HG03175 (cell line): ENCODE data around the gene ADAM12.

Experiments used
- ATAC-seq: cut with Tn5 transposase; IDR thresholded peaks from one replicate; pipeline ENCODE4 v1.9.1; 2021; ENCODE audit warnings: mild to moderate bottlenecking, moderate library complexity; ENCODE audit not compliant: unreplicated experiment

Gene ADAM12

GRCh38 chr10:126242397-126243260, 145.6 kb downstream of the ADAM12 start:
- ATAC-seq: no peak

GRCh38 chr10:126240483-126240882, 147.8 kb downstream of the ADAM12 start:
- no peak for ATAC-seq

GRCh38 chr10:126239844-126240243, 148.4 kb downstream of the ADAM12 start:
- no peak for ATAC-seq

GRCh38 chr10:126235979-126236851, 152.1 kb downstream of the ADAM12 start:
- ATAC-seq: no peak

GRCh38 chr10:126235091-126235978, 152.9 kb downstream of the ADAM12 start:
- ATAC-seq: no peak

GRCh38 chr10:126234630-126235029, 153.6 kb downstream of the ADAM12 start:
- ATAC-seq: no peak

- ATAC-seq: no peak
Observed at GRCh38 chr10:126233182-126234148, 154.8 kb downstream of the ADAM12 start.

GRCh38 chr10:126230587-126230986, 157.7 kb downstream of the ADAM12 start:
- ATAC-seq: no peak

- no peak for ATAC-seq
Observed at GRCh38 chr10:126229686-126230085, 158.6 kb downstream of the ADAM12 start.

GRCh38 chr10:126227762-126228134, 160.5 kb downstream of the ADAM12 start:
- no peak for ATAC-seq

- ATAC-seq: no peak
Observed at GRCh38 chr10:126226988-126227761, 161.1 kb downstream of the ADAM12 start.

GRCh38 chr10:126226205-126226604, 162.1 kb downstream of the ADAM12 start:
- ATAC-seq: no peak

GRCh38 chr10:126225672-126226008, 162.6 kb downstream of the ADAM12 start:
- no peak for ATAC-seq

- ATAC-seq: no peak
Observed at GRCh38 chr10:126224967-126225671, 163.2 kb downstream of the ADAM12 start.

GRCh38 chr10:126223512-126224067, 164.7 kb downstream of the ADAM12 start:
- ATAC-seq: no peak

GRCh38 chr10:126222736-126223511, 165.4 kb downstream of the ADAM12 start:
- ATAC-seq: no peak

- ATAC-seq: no peak
Observed at GRCh38 chr10:126221874-126222273, 166.4 kb downstream of the ADAM12 start.
